ENCODE data around the gene TM4SF4.

Gene TM4SF4

GRCh38 chr3:149481056-149481455, 6.6 kb downstream of the TM4SF4 start:
- no peak for DNase-seq (ENCODE audit: extremely low read depth in 1 of 2, low read depth in 1 of 2)

- no peak for DNase-seq (ENCODE audit: extremely low read depth in 1 of 2, low read depth in 1 of 2)
These were observed 7.0 kb downstream of the TM4SF4 start for GRCh38 chr3:149481491-149481890.

- DNase-seq (ENCODE audit: extremely low read depth in 1 of 2, low read depth in 1 of 2) = no peak
These were observed 12.2 kb downstream of the TM4SF4 start for GRCh38 chr3:149486726-149487125.

GRCh38 chr3:149487598-149488197, 13.2 kb downstream of the TM4SF4 start:
- peak in 1 of 2 donors; percentile 16 for DNase-seq (ENCODE audit: extremely low read depth in 1 of 2, low read depth in 1 of 2)

GRCh38 chr3:149489060-149489690, 14.7 kb downstream of the TM4SF4 start:
- DNase-seq (ENCODE audit: extremely low read depth in 1 of 2, low read depth in 1 of 2) = no peak

- DNase-seq (ENCODE audit: extremely low read depth in 1 of 2, low read depth in 1 of 2) = no peak
These were observed 15.9 kb downstream of the TM4SF4 start for GRCh38 chr3:149490260-149490971.

- DNase-seq (ENCODE audit: extremely low read depth in 1 of 2, low read depth in 1 of 2) = no peak
These were observed 19.0 kb downstream of the TM4SF4 start for GRCh38 chr3:149493315-149494021.

- peak in 1 of 2 donors; percentile 9 for DNase-seq (ENCODE audit: extremely low read depth in 1 of 2, low read depth in 1 of 2)
These were observed 19.7 kb downstream of the TM4SF4 start for GRCh38 chr3:149494022-149494758.

GRCh38 chr3:149494759-149495580, 20.5 kb downstream of the TM4SF4 start:
- no peak for DNase-seq (ENCODE audit: extremely low read depth in 1 of 2, low read depth in 1 of 2)

GRCh38 chr3:149495581-149496125, 21.2 kb downstream of the TM4SF4 start:
- DNase-seq (ENCODE audit: extremely low read depth in 1 of 2, low read depth in 1 of 2) = no peak

- DNase-seq (ENCODE audit: extremely low read depth in 1 of 2, low read depth in 1 of 2) = no peak
These were observed 22.4 kb downstream of the TM4SF4 start for GRCh38 chr3:149496891-149497290.

- no peak for DNase-seq (ENCODE audit: extremely low read depth in 1 of 2, low read depth in 1 of 2)
These were observed 23.6 kb downstream of the TM4SF4 start for GRCh38 chr3:149497966-149498670.

GRCh38 chr3:149501524-149501923, 27.0 kb downstream of the TM4SF4 start:
- DNase-seq (ENCODE audit: extremely low read depth in 1 of 2, low read depth in 1 of 2) = no peak

GRCh38 chr3:149502438-149502837, 27.9 kb downstream of the TM4SF4 start:
- DNase-seq (ENCODE audit: extremely low read depth in 1 of 2, low read depth in 1 of 2) = no peak

GRCh38 chr3:149506540-149506939, 32.0 kb downstream of the TM4SF4 start:
- no peak for DNase-seq (ENCODE audit: extremely low read depth in 1 of 2, low read depth in 1 of 2)

GRCh38 chr3:149506965-149507364, 32.5 kb downstream of the TM4SF4 start:
- no peak for DNase-seq (ENCODE audit: extremely low read depth in 1 of 2, low read depth in 1 of 2)

- no peak for DNase-seq (ENCODE audit: extremely low read depth in 1 of 2, low read depth in 1 of 2)
These were observed 33.2 kb downstream of the TM4SF4 start for GRCh38 chr3:149507491-149508324.

- no peak for DNase-seq (ENCODE audit: extremely low read depth in 1 of 2, low read depth in 1 of 2)
These were observed 35.0 kb downstream of the TM4SF4 start for GRCh38 chr3:149509526-149509925.

Measured in stimulated activated CD8-positive, alpha-beta memory T cell treated with anti-CD3 and anti-CD28 coated beads, Interleukin-7, amount 100 ng/mL, for 48 hours (primary cell).